GM19035 (cell line): Measurements from ENCODE around the gene SLC6A20.
"Not testable (repeated sequence)": the region's sequence is repeated elsewhere in the genome, so short reads cannot be mapped to it uniquely, and the experiment has no call there.

Source experiments
- ATAC-seq: cut with Tn5 transposase; IDR thresholded peaks from one replicate; pipeline ENCODE4 v1.9.1; 2021; ENCODE audit not compliant: unreplicated experiment

Gene SLC6A20

GRCh38 chr3:45760878-45761711, 35.2 kb downstream of the SLC6A20 start:
- no peak for ATAC-seq

GRCh38 chr3:45759851-45760250, 36.5 kb downstream of the SLC6A20 start:
- ATAC-seq: no peak

DNA sequence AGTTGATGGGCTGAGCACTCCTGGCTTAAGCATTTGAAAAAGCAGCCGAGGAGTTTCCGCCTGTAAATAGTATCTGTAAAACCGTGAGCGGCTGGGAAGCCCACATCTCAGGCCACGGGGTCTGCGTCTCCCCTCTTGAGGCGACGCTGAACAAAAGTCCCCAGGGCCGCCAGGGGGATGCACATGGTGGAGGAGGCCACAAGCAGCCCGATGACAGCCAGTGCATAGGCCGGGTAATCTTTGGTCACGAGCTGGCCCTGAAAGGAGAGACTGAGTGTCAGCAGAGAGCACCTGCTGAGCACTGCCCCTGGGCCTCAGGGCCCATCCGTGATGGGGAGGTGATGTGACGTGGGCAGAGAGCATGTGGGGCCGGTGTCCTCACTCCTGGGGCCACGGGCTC, 37.5 kb downstream of the SLC6A20 start:
- no peak for ATAC-seq

DNA sequence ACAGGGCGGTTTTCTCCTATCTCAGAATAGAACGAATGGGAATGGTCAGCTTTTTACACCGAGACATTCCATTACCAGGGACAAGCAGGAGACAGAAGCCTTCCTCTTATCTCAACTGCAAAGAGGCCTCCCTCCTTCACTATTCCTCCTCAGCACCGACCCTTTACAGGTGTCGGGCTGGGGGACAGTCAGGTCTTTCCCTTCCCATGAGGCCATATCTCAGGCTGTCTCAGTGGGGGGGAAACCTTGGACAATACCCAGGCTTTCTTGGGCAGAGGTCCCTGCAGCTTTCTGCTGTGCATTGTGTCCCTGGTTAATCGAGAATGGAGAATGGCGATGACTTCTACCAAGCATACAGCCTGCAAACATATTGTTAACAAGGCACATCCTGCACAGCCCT, 39.2 kb downstream of the SLC6A20 start:
- not testable (repeated sequence) for ATAC-seq

- ATAC-seq: no peak
Observed at GRCh38 chr3:45756055-45756454, 40.3 kb downstream of the SLC6A20 start.

DNA sequence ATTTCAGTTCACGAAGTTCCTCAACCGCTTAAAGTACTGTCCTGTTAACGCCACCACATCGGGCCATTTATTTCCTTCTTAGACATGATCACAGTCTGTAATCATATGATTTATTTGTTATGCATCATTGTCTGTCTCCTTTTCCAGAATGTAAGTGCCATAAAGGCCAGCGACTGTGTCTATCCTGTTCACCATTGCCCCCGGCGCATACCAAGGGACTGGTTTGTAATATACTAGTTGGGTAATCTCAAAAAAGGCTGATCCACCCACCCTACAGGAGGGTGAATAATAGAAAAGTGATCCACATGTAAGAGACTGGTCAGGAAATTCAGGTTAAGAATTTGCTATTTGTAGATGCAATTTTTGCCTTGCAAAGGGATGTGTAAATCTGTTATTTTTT, 41.9 kb downstream of the SLC6A20 start:
- no peak for ATAC-seq

DNA sequence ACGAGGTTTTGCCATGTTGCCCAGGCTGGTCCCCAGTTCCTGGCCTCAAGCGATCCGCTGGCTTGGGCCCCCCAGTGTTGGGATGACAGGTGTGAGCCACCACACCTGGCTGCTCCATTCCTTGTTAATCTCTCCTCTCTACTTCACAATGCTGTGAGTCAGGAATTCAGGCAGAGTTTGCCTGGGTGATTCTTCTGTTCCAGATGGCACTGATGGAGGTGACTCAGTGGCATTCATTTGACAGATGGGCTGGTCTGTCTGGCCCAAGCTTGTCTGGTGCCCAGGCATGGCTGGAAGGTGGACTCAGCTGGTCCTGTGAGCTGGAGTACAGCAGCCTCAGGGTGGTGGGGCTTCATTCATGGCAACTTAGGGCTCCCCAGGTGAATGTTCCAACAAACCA, 43.2 kb downstream of the SLC6A20 start:
- no peak for ATAC-seq

GRCh38 chr3:45751537-45752242, 44.6 kb downstream of the SLC6A20 start:
- ATAC-seq: no peak

DNA sequence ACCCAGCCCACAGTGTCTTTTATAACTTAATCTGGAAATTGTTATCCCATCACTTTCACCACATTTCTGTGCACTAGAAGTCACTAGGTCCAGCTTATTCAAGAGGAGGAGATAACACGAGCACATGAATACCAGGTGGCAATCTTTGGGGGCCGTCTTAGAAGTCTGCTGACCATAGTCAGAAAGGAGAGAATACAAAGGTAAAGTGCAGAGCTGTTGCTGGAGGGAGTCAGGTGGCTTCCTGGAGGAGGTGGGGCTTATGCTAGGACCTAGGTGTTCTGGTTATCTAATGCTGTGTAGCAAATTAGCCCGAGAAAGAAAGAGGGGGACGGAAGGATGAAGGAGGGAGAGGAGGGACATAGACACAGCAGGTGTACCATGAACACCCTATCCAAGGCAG, 46.5 kb downstream of the SLC6A20 start:
- no peak for ATAC-seq

- ATAC-seq: not testable (repeated sequence)
Observed at GRCh38 chr3:45749036-45749600, 47.2 kb downstream of the SLC6A20 start.

- no peak for ATAC-seq
Observed at GRCh38 chr3:45748068-45748467, 48.3 kb downstream of the SLC6A20 start.

DNA sequence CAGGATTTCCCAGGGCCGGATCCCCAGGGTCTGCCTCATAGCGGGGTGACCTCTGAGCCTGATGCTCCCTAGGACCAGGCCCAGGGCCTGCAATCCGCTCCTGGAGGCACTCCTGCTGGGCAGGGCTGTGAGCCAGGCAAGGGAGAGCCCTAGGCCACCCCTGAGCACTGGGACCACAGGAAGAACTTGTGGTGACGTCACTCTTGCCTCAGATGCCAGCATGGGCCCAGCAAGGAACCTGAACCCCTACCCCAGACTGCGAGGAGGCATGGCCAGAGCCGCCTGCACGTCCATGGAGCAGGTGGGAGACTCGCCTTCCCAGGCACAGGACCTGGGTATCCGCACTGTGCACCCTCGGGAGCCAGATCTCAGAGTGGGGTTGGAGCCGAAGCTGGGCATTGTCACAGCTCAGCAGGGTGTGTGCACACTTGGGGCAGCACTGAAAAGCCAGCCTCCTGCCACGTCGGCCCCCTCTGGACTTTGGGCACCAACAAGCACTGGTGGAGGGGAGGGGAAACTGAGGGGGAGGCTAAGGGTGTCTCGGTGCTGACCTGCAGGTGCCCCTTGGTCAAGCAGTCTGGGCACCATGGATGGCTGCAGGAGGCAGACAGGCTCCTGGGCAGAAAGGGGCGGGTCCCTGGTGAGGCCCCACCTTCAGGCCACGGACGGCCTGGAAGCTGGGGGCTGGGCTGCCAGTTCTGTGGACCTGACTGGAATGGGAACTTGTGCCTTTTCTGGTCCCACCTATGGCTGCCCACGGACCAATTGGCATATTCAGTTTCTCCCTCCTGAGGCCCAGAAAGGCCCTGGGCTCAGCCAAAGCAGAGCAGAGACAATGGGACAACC, 49.3 kb downstream of the SLC6A20 start:
- ATAC-seq: no peak

- no peak for ATAC-seq
Observed at GRCh38 chr3:45746165-45746776, 50.1 kb downstream of the SLC6A20 start.

- ATAC-seq: no peak
Observed at GRCh38 chr3:45742461-45743089, 53.8 kb downstream of the SLC6A20 start.

GRCh38 chr3:45741742-45742460, 54.4 kb downstream of the SLC6A20 start:
- ATAC-seq: no peak

DNA sequence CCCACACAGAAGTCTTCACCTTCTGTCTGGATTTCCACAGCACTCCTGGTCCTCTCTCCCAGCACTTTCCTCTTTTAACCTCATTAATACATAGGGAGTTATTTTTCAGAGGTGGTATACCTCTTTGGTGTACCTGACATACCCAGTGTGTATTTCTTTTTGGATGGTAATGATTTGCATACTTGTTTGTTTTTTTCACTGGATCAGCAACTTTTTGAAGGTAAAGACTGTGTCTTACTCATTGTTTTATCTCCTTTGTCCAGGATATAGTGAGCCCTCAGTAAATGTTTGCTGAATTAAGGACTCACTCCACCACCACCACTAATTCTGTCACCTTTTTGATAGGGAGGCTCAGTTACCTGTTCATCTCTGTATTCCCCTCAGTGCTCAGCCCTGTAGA, 55.1 kb downstream of the SLC6A20 start:
- no peak for ATAC-seq

DNA sequence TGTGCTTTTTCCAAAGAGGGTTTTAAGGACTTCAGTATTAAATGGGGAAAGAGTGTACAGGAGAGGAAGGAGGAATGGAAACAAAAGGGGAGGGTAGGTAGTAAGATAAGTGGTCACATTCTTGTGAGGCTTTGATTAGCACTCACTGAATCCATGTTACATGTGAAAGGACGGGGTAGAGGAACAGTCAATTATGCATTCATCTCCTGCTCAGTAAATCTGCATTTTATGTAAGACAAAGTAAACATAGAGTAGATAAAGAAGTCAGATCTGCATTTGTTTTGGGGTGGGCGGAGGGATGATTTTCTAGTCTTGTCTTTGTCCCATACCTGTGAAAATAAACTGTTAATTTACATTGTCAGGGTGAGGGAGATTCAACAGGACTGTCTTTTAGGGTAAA, 56.3 kb downstream of the SLC6A20 start:
- no peak for ATAC-seq

DNA sequence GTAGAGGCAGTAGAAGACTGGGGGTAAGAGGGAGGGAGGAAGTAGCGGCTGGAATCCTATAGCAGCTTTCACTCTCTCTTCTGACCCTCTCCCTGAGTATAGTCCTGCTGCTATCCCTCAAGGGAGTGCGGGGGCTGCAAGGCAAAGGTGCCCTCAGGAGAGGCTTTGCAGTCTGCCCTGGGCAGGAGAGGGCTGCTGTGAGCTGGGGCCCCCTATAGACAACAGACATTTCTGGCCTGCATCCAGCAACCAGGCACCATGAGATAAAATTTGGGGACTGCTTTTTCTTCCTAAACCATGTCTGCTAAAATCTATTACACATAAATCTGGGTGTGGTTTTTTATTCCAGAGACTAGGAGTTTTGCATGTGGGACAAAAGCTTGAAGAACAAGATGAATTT, 59.1 kb downstream of the SLC6A20 start:
- no peak for ATAC-seq

- ATAC-seq: no peak
Observed at GRCh38 chr3:45736707-45737106, 59.6 kb downstream of the SLC6A20 start.
